SU-DHL-6 (cell line): ENCODE results near the gene RAB3C.

Experiments used
- H2AFZ ChIP-seq: fragments of 200-600 bp; sonication (generic); 2 replicates; pipeline ENCODE4 v1.6.1; 2014; ENCODE audit warnings: low read depth, mild to moderate bottlenecking, moderate library complexity, mixed read lengths, antibody characterized with exemption, low read length; ENCODE audit not compliant: severe bottlenecking
- H3F3A ChIP-seq: fragments of 200-600 bp; shearing (Covaris generic); 2 replicates; pipeline ENCODE4 v1.6.0; 2016; ENCODE audit warnings: antibody characterized with exemption, mild to moderate bottlenecking; ENCODE audit not compliant: insufficient read depth
- H3K27ac ChIP-seq: fragments of 200-600 bp; sonication (generic); 2 replicates; pipeline ENCODE4 v1.5.1; 2016; ENCODE audit warnings: low read depth, mild to moderate bottlenecking, low read length, moderate library complexity, mixed read lengths
- H3K27me3 ChIP-seq: fragments of 200-600 bp; sonication (generic), shearing (Covaris generic); 2 replicates; pipeline ENCODE4 v1.6.0; 2014; ENCODE audit warnings: mild to moderate bottlenecking, low read length
- H3K36me3 ChIP-seq: fragments of 200-600 bp; sonication (generic); 2 replicates; pipeline ENCODE4 v1.6.1; 2014; ENCODE audit warnings: mild to moderate bottlenecking, low read length, mixed read lengths
- H3K4me2 ChIP-seq: fragments of 300-600, 200-600 bp; shearing (Covaris generic), sonication (generic); 2 replicates; pipeline ENCODE4 v1.6.0; 2014; ENCODE audit warnings: low read length, low read depth, mild to moderate bottlenecking; ENCODE audit not compliant: poor library complexity, severe bottlenecking
- H3K4me3 ChIP-seq: fragments of 200-600 bp; sonication (generic); 2 replicates; pipeline ENCODE4 v1.5.1; 2014; ENCODE audit warnings: antibody characterized with exemption, low read length, mild to moderate bottlenecking, mixed read lengths; ENCODE audit not compliant: insufficient read depth, poor library complexity, severe bottlenecking
- H3K79me2 ChIP-seq: fragments of 200-600 bp; sonication (generic); 2 replicates; pipeline ENCODE4 v1.6.1; 2014; ENCODE audit warnings: mild to moderate bottlenecking, low read length, moderate library complexity; ENCODE audit not compliant: insufficient read depth
- H3K9ac ChIP-seq: fragments of 200-600 bp; sonication (generic); 2 replicates; pipeline ENCODE4 v1.7.0; 2014; ENCODE audit warnings: mild to moderate bottlenecking, low read length
- H3K9me2 ChIP-seq: fragments of 200-600 bp; sonication (generic); replicated peaks from 2 replicates; pipeline ENCODE4 v1.6.1; 2014; ENCODE audit warnings: low read length; ENCODE audit not compliant: insufficient read depth
- H3K9me3 ChIP-seq: fragments of 200-600 bp; sonication (generic); 2 replicates; pipeline ENCODE4 v1.6.1; 2014; ENCODE audit warnings: low read length, mixed read lengths; ENCODE audit not compliant: insufficient read depth
- H4K20me1 ChIP-seq: fragments of 200-600 bp; sonication (generic); 2 replicates; pipeline ENCODE4 v1.6.1; 2014; ENCODE audit warnings: low read depth, mild to moderate bottlenecking, antibody characterized with exemption, low read length, moderate library complexity, mixed read lengths
- CTCF ChIP-seq: fragments of 200-600 bp; sonication (generic); IDR thresholded peaks from one replicate; pipeline ENCODE4 v1.5.1; 2017; ENCODE audit warnings: antibody characterized with exemption, mild to moderate bottlenecking, low read length, moderate library complexity; ENCODE audit not compliant: insufficient read depth, poor library complexity, severe bottlenecking
- EZH2phosphoT487 ChIP-seq: fragments of 200-600 bp; sonication (generic), shearing (Covaris generic); conservative IDR thresholded peaks from 2 replicates; pipeline ENCODE4 v1.6.1; 2018; ENCODE audit warnings: mild to moderate bottlenecking, antibody characterized with exemption, low read length, moderate library complexity, mixed read lengths

RAB3C gene

GRCh38 chr5:58738336-58738735, 155.5 kb downstream of the RAB3C start:
- no peak overlapping the region for H3K4me2 ChIP-seq
- no peak for TF ChIP-seq EZH2phosphoT487
- TF ChIP-seq CTCF, result no peak
- H2AFZ ChIP-seq, result no peak overlapping the region
- H3K9me2 ChIP-seq, result no peaks in the 10 kb centered on the region
- H4K20me1 ChIP-seq, result no peaks in the 10 kb centered on the region
- H3K79me2 ChIP-seq, result no peaks in the 10 kb centered on the region
- no peak overlapping the region for H3K27ac ChIP-seq
- H3K4me3 ChIP-seq, result no peak overlapping the region
- no peaks in the 10 kb centered on the region for H3K9me3 ChIP-seq
- H3K9ac ChIP-seq, result no peak overlapping the region
- no peaks in the 10 kb centered on the region for H3F3A ChIP-seq
- no peaks in the 10 kb centered on the region for H3K36me3 ChIP-seq
- H3K27me3 ChIP-seq, result no peaks in the 10 kb centered on the region

DNA sequence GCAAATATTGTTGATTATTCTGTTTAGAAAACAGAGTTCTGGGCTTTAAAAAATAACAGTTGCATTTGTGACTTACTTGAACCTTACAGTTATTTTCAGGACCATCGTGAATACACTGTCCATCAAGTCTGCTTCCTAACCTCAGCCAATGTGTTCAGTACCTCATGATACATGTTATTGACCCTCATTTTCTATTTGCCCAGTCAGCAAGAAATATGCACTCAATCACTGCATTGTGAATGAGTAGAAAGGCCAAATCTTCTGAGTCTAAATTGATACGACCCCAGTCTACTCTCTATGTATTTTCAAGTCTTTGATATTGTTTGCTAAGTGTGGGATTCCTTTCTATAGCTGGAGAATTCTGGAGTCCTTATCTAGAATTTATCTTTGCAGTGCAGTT, 156.2 kb downstream of the RAB3C start:
- Histone ChIP-seq H4K20me1 (no peaks in the 10 kb centered on the region), H3K4me3 (no peak overlapping the region), H3K27me3 (no peaks in the 10 kb centered on the region), H3K9me2 (no peaks in the 10 kb centered on the region), H3K79me2 (no peaks in the 10 kb centered on the region), H3K36me3 (no peaks in the 10 kb centered on the region), H3K9ac (no peak overlapping the region), H3F3A (no peaks in the 10 kb centered on the region), H2AFZ (no peak overlapping the region), H3K27ac (no peak overlapping the region), H3K4me2 (no peak overlapping the region), H3K9me3 (no peaks in the 10 kb centered on the region)
- TF ChIP-seq CTCF (no peak), EZH2phosphoT487 (no peak)

DNA sequence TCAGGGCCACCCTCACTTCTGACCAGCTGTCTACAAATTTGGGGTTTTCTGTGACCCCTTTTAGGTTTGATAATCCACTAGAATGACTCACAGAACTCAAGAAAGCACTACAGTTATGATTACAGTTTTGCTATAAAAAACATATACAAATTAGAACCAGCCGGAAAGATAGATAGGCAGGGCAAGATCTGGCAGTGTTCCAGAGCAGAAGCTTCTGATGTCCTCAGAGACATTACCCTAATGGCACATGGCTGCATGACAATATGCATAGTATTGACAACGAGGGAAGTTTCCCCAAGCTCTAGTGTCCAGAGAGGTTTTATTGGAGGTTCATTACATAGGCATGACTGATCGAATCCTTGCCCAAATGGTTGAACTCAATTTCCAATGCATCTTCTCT, 158.1 kb downstream of the RAB3C start:
- no peaks in the 10 kb centered on the region for H3K9me2 ChIP-seq

More for the DNA sequence above, 158.1 kb downstream of the RAB3C start:
- Histone ChIP-seq H3K36me3 (no peaks in the 10 kb centered on the region), H3K79me2 (no peaks in the 10 kb centered on the region), H3K4me3 (no peak overlapping the region), H3K27ac (no peak overlapping the region), H2AFZ (no peak overlapping the region), H4K20me1 (no peaks in the 10 kb centered on the region), H3K9me3 (no peaks in the 10 kb centered on the region), H3F3A (no peaks in the 10 kb centered on the region), H3K4me2 (no peak overlapping the region), H3K27me3 (no peaks in the 10 kb centered on the region), H3K9ac (no peak overlapping the region)
- TF ChIP-seq EZH2phosphoT487 (no peak), CTCF (no peak)
